ENCODE measurements around the gene PCDHGC5. TPM values are rescaled to one million over a fixed set of nuclear protein-coding genes. Genes with fewer than 3 reads are reported as not detected.

Gene PCDHGC5
- total and polyA plus RNA-seq, 9 of the 15 experiments (the other 6 are each of a cell fraction or from before 2014, with no cell fraction given): not detected

- peak in 1 of 2 experiments; percentile 52; a peak in 1 of 4 replicates for TF ChIP-seq MNT (conservative IDR thresholded peaks at IDR 0.05)
- TF ChIP-seq ATF3 (IDR thresholded peaks at IDR 0.05): peak; percentile 94
- 0 out of 2 replicates have a peak, but pooled peaks have one; percentile 41 for TF ChIP-seq ATF3 (CRISPR knock-in tag; conservative IDR thresholded peaks at IDR 0.05)
- TF ChIP-seq THRA (IDR thresholded peaks at IDR 0.05): no peak
- no peak for TF ChIP-seq GABPB2 (CRISPR knock-in tag; conservative IDR thresholded peaks at IDR 0.05)
- peak; percentile 50 to 72; a peak in 3 of 4 replicates for TF ChIP-seq FOXA3 (CRISPR knock-in tag; conservative IDR thresholded peaks at IDR 0.05 in 1 of 2, IDR thresholded peaks at IDR 0.05 in 1 of 2)
- TF ChIP-seq MEF2D (tag; conservative IDR thresholded peaks at IDR 0.05; ENCODE audit: low read depth): peak; percentile 98
- no peak for TF ChIP-seq IRF9 (tag; IDR thresholded peaks at IDR 0.05)
- TF ChIP-seq EP300 (IDR thresholded peaks at IDR 0.05; ENCODE audit: low read length): peak; percentile 51; the same call in 1 of the 2 replicates
- no peak for TF ChIP-seq OTX1 (CRISPR knock-in tag; IDR thresholded peaks at IDR 0.05)
- TF ChIP-seq ZNF395 (CRISPR knock-in tag; IDR thresholded peaks at IDR 0.05): peak; percentile 37; the same call in 1 of the 2 replicates
- no peak for TF ChIP-seq ZNF436 (CRISPR knock-in tag; IDR thresholded peaks at IDR 0.05)
- TF ChIP-seq ZNF589 (CRISPR knock-in tag; IDR thresholded peaks at IDR 0.05; ENCODE audit: low read depth): peak; percentile 79
- peak; percentile 59 to 62; a peak in 3 of 4 replicates for TF ChIP-seq FOXK2 (conservative IDR thresholded peaks at IDR 0.05 in 1 of 2, IDR thresholded peaks at IDR 0.05 in 1 of 2; ENCODE audit: low read depth in 2 of 2)
- TF ChIP-seq DACH1 (IDR thresholded peaks at IDR 0.05; ENCODE audit: partially characterized antibody): peak; percentile 20
- TF ChIP-seq SMARCC2 (IDR thresholded peaks at IDR 0.05; ENCODE audit: low read depth): peak; percentile 66
- TF ChIP-seq E2F4 (CRISPR knock-in tag; IDR thresholded peaks at IDR 0.05; ENCODE audit: low read depth): no peak
- peak; percentile 58 for TF ChIP-seq CBFA2T3 (IDR thresholded peaks at IDR 0.05)
- TF ChIP-seq DPF2 (IDR thresholded peaks at IDR 0.05): peak; percentile 76
- TF ChIP-seq JUND (IDR thresholded peaks at IDR 0.05; ENCODE audit: borderline replicate concordance, low read depth, low read length): peak; percentile 93
- peak; percentile 94; the same call in 2 of the 3 replicates for TF ChIP-seq JUND (tag; IDR thresholded peaks at IDR 0.05; ENCODE audit: borderline replicate concordance, low read depth, low read length)
Observed at GRCh38 chr5:141521244-141521781, 32.4 kb downstream of the PCDHGC5 start (continued).

Data from K562 (cell line).